HG02840 (cell line): ENCODE data around the gene TNS3.

Source experiments
- ATAC-seq: cut with Tn5 transposase; IDR thresholded peaks from one replicate; pipeline ENCODE4 v1.9.1; 2021; ENCODE audit warnings: mild to moderate bottlenecking, moderate library complexity, moderate number of reproducible peaks; ENCODE audit not compliant: unreplicated experiment, low FRiP score

Gene TNS3

GRCh38 chr7:47325337-47325736, 256.6 kb downstream of the TNS3 start:
- ATAC-seq: no peak

GRCh38 chr7:47323904-47324303, 258.0 kb downstream of the TNS3 start:
- ATAC-seq: no peak

GRCh38 chr7:47322731-47323130, 259.2 kb downstream of the TNS3 start:
- no peak for ATAC-seq

GRCh38 chr7:47320296-47320695, 261.6 kb downstream of the TNS3 start:
- ATAC-seq: no peak

- no peak for ATAC-seq
These were observed 263.3 kb downstream of the TNS3 start for GRCh38 chr7:47318395-47319182.

GRCh38 chr7:47317487-47317886, 264.4 kb downstream of the TNS3 start:
- no peak for ATAC-seq

GRCh38 chr7:47314728-47315607, 266.9 kb downstream of the TNS3 start:
- ATAC-seq: no peak

- no peak for ATAC-seq
These were observed 267.7 kb downstream of the TNS3 start for GRCh38 chr7:47314248-47314647.

GRCh38 chr7:47313564-47313963, 268.3 kb downstream of the TNS3 start:
- ATAC-seq: no peak

- ATAC-seq: no peak
These were observed 270.0 kb downstream of the TNS3 start for GRCh38 chr7:47311891-47312290.

GRCh38 chr7:47310020-47310419, 271.9 kb downstream of the TNS3 start:
- ATAC-seq: no peak

- ATAC-seq: no peak
These were observed 273.1 kb downstream of the TNS3 start for GRCh38 chr7:47308808-47309207.

- ATAC-seq: no peak
These were observed 274.6 kb downstream of the TNS3 start for GRCh38 chr7:47307311-47307710.

GRCh38 chr7:47304727-47305719, 276.9 kb downstream of the TNS3 start:
- ATAC-seq: no peak

GRCh38 chr7:47303695-47304453, 278.0 kb downstream of the TNS3 start:
- ATAC-seq: no peak

- ATAC-seq: no peak
These were observed 278.8 kb downstream of the TNS3 start for GRCh38 chr7:47303014-47303694.

- no peak for ATAC-seq
These were observed 279.4 kb downstream of the TNS3 start for GRCh38 chr7:47302560-47302959.

GRCh38 chr7:47301657-47302295, 280.1 kb downstream of the TNS3 start:
- no peak for ATAC-seq

GRCh38 chr7:47301105-47301477, 280.8 kb downstream of the TNS3 start:
- ATAC-seq: no peak
